ENCODE results near the gene HSFX3. TPM values are rescaled to one million over a fixed set of nuclear protein-coding genes. Genes with fewer than 3 reads are reported as not detected.
"Not testable (repeated sequence)": the region's sequence is repeated elsewhere in the genome, so short reads cannot be mapped to it uniquely, and the experiment has no call there.

HSFX3 gene
- total RNA-seq, 2 donors from 2014 or later = 0.50 to 0.74 TPM

GRCh38 chrX:149522916-149523315 lies 26.8 kb downstream of the HSFX3 start:
- H3K4me1 ChIP-seq (replicated peaks) = no peaks in the 10 kb centered on the region
- H3K9me3 ChIP-seq = no peaks in the 10 kb centered on the region
- 83% methylated on average over 2 of the region's 2 CpGs for WGBS
- intact Hi-C loops (cut with DNase I) = no loop called here
- H3K27me3 ChIP-seq (replicated peaks; ENCODE audit: insufficient read depth) = no peaks in the 10 kb centered on the region
- TF ChIP-seq CTCF (IDR thresholded peaks at IDR 0.05) (no peak), POLR2AphosphoS5 (IDR thresholded peaks at IDR 0.05) (no peak), POLR2A (IDR thresholded peaks at IDR 0.05) (no peak)
- H3K36me3 ChIP-seq = no peaks in the 10 kb centered on the region
- H3K4me3 ChIP-seq = no peak overlapping the region
- H3K27ac ChIP-seq = no peak overlapping the region
- no peak for DNase-seq (ENCODE audit: low spot score)

- Histone ChIP-seq H3K9me3 (no peaks in the 10 kb centered on the region), H3K27ac (no peak overlapping the region), H3K4me3 (no peak overlapping the region), H3K27me3 (replicated peaks; ENCODE audit: insufficient read depth) (no peaks in the 10 kb centered on the region), H3K36me3 (no peaks in the 10 kb centered on the region), H3K4me1 (replicated peaks) (no peaks in the 10 kb centered on the region)
- TF ChIP-seq POLR2AphosphoS5 (IDR thresholded peaks at IDR 0.05) = no peak
- DNase-seq (ENCODE audit: low spot score) = no peak
- intact Hi-C loops (cut with DNase I) = no loop called here
- 25% methylated on average over 9 of the region's 9 CpGs for WGBS
These were observed 28.3 kb downstream of the HSFX3 start for GRCh38 chrX:149521438-149521837.

GRCh38 chrX:149520636-149521277 lies 29.0 kb downstream of the HSFX3 start:
- H3K27me3 ChIP-seq (replicated peaks; ENCODE audit: insufficient read depth); H3K4me3 ChIP-seq; H3K9me3 ChIP-seq; H3K36me3 ChIP-seq; DNase-seq (ENCODE audit: low spot score); H3K27ac ChIP-seq; intact Hi-C loops (cut with DNase I); H3K4me1 ChIP-seq (replicated peaks): not testable (repeated sequence)
- 16% methylated on average over 3 of the region's 3 CpGs for WGBS

- H3K4me1 ChIP-seq (replicated peaks) = no peaks in the 10 kb centered on the region
- intact Hi-C loops (cut with DNase I) = no loop called here
- no peaks in the 10 kb centered on the region for H3K9me3 ChIP-seq
- WGBS = 89% methylated on average over 7 of the region's 7 CpGs
- H3K27me3 ChIP-seq (replicated peaks; ENCODE audit: insufficient read depth) = no peaks in the 10 kb centered on the region
- TF ChIP-seq CTCF (IDR thresholded peaks at IDR 0.05) (no peak), POLR2A (IDR thresholded peaks at IDR 0.05) (no peak)
- H3K4me3 ChIP-seq = no peak overlapping the region
- no peak overlapping the region for H3K27ac ChIP-seq
- H3K36me3 ChIP-seq = no peaks in the 10 kb centered on the region
- DNase-seq (ENCODE audit: low spot score) = no peak
These were observed 31.5 kb downstream of the HSFX3 start for GRCh38 chrX:149518236-149518635.

GRCh38 chrX:149517308-149517707 lies 32.4 kb downstream of the HSFX3 start:
- TF ChIP-seq POLR2AphosphoS5 (IDR thresholded peaks at IDR 0.05) (no peak), CTCF (IDR thresholded peaks at IDR 0.05) (no peak), POLR2A (IDR thresholded peaks at IDR 0.05) (no peak)
- no peak for DNase-seq (ENCODE audit: low spot score)
- WGBS = 92% methylated on average over 1 of the region's 1 CpG
- no peaks in the 10 kb centered on the region for H3K27me3 ChIP-seq (replicated peaks; ENCODE audit: insufficient read depth)
- H3K36me3 ChIP-seq = no peaks in the 10 kb centered on the region
- intact Hi-C loops (cut with DNase I) = no loop called here
- H3K9me3 ChIP-seq = no peaks in the 10 kb centered on the region
- H3K4me3 ChIP-seq = no peak overlapping the region
- no peaks in the 10 kb centered on the region for H3K4me1 ChIP-seq (replicated peaks)
- H3K27ac ChIP-seq = no peak overlapping the region

- no peaks in the 10 kb centered on the region for H3K27me3 ChIP-seq (replicated peaks; ENCODE audit: insufficient read depth)
- H3K9me3 ChIP-seq = no peaks in the 10 kb centered on the region
- H3K4me3 ChIP-seq = no peak overlapping the region
- TF ChIP-seq CTCF (IDR thresholded peaks at IDR 0.05) = no peak
- TF ChIP-seq POLR2A (IDR thresholded peaks at IDR 0.05) = no peak
- no peak for TF ChIP-seq POLR2AphosphoS5 (IDR thresholded peaks at IDR 0.05)
- no peak overlapping the region for H3K27ac ChIP-seq
- WGBS = 83% methylated on average over 2 of the region's 2 CpGs
- H3K4me1 ChIP-seq (replicated peaks) = no peaks in the 10 kb centered on the region
- H3K36me3 ChIP-seq = no peaks in the 10 kb centered on the region
- no peak for DNase-seq (ENCODE audit: low spot score)
- intact Hi-C loops (cut with DNase I) = no loop called here
These were observed 33.1 kb downstream of the HSFX3 start for GRCh38 chrX:149516604-149517003.
